GM21576 (cell line): ENCODE measurements around the gene TMEM25.

Experiments used
- ATAC-seq: cut with Tn5 transposase; IDR thresholded peaks from one replicate; pipeline ENCODE4 v1.9.1; 2021; ENCODE audit warnings: mild to moderate bottlenecking, moderate library complexity; ENCODE audit not compliant: unreplicated experiment

TMEM25 gene

DNA sequence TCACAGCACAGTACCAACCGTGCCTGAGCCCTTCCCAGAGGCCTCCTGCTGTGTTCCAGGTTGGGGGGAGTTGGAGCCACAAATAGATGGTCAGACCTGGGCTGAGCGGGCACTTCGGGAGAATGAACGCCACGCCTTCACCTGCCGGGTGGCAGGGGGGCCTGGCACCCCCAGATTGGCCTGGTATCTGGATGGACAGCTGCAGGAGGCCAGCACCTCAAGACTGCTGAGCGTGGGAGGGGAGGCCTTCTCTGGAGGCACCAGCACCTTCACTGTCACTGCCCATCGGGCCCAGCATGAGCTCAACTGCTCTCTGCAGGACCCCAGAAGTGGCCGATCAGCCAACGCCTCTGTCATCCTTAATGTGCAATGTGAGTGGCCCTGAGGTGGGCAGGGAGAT, 1.1 kb downstream of the TMEM25 start:
- ATAC-seq, result no peak

GRCh38 chr11:118532852-118533768, 2.1 kb downstream of the TMEM25 start:
- no peak for ATAC-seq

DNA sequence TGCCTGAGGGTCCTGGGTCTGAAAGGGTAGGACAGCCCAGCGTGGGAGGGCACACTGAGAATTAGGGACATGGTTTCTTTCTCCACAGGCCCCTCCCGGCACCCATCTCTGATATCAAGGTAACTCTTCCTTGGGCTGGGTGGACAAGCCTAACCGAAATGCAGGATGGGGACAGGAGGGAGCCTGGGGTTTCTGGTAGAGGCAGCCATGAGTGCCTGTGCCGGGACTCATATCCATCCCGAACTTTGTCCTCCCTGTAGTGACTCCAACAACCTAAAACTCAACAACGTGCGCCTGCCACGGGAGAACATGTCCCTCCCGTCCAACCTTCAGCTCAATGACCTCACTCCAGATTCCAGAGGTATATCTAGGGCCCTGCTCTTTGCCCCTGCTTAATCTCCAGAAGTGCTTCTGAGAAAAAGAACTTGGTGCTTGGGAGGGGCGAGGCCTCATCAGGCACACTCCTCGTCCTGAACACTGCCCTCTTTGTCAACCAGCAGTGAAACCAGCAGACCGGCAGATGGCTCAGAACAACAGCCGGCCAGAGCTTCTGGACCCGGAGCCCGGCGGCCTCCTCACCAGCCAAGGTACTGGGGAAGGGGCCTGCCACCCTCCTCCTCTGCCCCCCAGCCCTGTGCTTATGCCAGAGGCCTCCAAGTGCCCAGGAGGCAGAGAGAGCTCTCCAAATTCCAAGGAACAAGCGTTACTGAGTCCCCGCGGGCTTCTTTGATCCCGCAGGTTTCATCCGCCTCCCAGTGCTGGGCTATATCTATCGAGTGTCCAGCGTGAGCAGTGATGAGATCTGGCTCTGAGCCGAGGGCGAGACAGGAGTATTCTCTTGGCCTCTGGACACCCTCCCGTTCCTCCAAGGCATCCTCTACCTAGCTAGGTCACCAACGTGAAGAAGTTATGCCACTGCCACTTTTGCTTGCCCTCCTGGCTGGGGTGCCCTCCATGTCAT, 3.1 kb downstream of the TMEM25 start:
- no peak for ATAC-seq

- no peak for ATAC-seq
These were observed 4.3 kb downstream of the TMEM25 start for GRCh38 chr11:118535261-118535660.

GRCh38 chr11:118536726-118537125, 5.7 kb downstream of the TMEM25 start:
- no peak for ATAC-seq

DNA sequence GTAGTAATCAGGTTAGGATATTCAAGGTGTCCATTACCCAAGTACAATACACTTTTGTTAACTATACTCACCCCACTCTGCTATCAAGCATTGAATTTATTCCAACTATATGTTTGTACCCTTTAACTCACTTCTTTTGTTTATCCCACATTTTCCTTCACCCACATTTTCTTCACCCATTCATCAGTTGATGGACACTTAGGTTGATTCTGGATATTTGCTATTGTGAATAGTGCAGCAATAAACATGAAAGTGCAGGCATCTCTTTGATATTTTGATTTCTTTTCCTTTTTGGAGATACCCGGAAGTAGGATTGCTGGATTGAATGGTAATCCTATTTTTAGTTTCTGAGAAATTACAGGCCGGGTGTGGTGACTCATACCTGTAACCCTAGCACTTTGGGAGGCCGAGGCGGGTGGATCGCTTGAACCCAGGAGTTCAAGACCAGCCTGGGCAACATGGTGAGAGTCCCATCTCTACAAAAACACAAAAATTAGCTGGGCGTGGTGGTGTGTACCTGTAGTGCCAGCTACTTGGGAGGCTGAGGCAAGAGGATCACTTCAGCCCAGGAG, 6.5 kb downstream of the TMEM25 start:
- ATAC-seq, result no peak

- no peak for ATAC-seq
These were observed 13.1 kb downstream of the TMEM25 start for GRCh38 chr11:118544010-118544646.

GRCh38 chr11:118544647-118545010, 13.6 kb downstream of the TMEM25 start:
- no peak for ATAC-seq

GRCh38 chr11:118545533-118545932, 14.5 kb downstream of the TMEM25 start:
- ATAC-seq, result no peak

DNA sequence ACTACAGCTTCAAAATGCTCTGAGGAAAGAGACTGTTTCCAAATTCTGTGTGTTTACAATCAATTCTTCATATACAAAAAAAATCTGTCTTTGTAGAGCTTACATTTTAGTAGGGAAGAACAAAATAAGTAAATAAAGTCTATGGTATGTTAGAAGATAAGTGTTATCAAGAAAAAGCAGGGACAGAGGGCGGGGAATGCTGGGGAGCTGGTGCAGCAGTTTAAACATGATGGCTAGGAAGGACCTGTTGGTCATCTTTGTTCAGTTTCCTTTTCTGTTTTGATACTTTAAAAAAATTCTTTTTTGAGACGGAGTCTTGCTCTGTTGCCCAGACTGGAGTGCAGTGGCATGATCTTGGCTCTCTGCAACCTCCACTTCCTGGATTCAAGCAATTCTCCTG, 16.1 kb downstream of the TMEM25 start:
- ATAC-seq, result no peak

- ATAC-seq, result no peak
These were observed 21.3 kb downstream of the TMEM25 start for GRCh38 chr11:118552341-118552740.

DNA sequence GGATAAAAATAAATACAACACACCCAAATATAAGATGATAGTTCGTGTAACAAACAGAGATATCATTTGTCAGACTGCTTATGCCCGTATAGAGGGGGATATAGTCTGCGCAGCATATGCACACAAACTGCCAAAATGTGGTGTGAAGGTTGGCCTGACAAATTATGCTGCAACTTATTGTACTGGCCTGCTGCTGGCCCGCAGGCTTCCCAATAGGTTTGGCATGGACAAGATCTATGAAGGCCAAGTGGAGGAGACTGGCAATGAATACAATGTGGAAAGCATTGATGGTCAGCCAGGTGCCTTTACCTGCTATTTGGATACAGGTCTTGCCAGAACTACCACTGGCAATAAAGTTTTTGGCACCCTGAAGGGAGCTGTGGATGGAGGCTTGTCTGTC, 29.8 kb downstream of the TMEM25 start:
- ATAC-seq, result no peak

- ATAC-seq, result no peak
These were observed 34.1 kb downstream of the TMEM25 start for GRCh38 chr11:118565051-118565450.

DNA sequence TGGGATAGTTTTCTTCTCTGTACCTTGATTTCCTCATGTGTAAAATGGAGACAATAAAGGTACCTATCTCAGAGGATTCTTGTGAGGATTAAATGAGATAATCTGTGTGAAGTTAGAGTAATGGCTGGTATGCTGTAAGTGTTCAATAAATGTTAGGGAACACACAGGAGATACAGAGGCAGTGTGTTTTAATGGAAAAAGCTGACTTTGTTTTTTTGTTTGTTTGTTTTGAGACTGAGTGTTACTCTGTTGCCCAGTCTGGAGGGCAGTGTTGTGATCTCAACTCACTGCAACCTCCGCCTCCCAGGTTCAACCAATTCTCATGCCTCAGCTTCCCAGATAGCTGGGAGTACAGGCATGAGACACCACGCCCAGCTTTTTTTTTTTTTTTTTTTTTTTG, 38.7 kb downstream of the TMEM25 start:
- no peak for ATAC-seq

- ATAC-seq, result no peak
These were observed 39.8 kb downstream of the TMEM25 start for GRCh38 chr11:118570787-118571186.

GRCh38 chr11:118571701-118572060, 40.7 kb downstream of the TMEM25 start:
- peak; percentile 29 for ATAC-seq

GRCh38 chr11:118572061-118572980, 41.3 kb downstream of the TMEM25 start, which contains the start of gene ARCN1:
ARCN1 (plus strand) TSS chr11:118572409; CDS start chr11:118572548, 139 bp downstream.
- ATAC-seq, result peak; percentile 78

DNA sequence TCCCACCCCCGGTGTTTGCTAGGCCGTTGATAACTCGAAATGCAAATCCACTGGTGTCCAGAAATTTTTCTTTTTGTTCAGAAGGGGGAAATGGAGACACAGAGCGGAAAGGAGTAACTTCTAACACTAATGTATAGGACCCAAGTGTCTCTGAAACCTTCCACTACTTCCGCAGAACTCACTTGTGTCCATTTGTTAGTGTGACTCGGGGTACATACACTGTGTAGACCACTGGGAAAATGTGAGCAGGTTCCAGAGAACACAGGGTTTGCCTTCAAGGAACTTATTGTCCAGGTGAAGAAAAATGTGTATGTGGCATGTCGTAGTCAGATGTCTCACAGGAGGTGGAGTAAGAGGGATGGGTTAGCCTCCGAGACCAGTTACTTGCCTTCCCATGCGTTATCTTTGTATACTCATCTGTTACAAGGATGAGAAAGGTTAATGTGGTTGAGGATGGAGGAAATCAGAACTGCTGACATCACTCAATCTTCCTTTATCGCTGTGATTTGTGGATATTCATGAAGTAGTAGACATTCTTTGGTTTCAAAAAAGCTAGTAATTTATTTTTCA, 42.1 kb downstream of the TMEM25 start:
- ATAC-seq, result peak; percentile 14

- ATAC-seq, result no peak
These were observed 43.6 kb downstream of the TMEM25 start for GRCh38 chr11:118574636-118575035.
